ENCODE measurements around the gene BTC. TPM values are rescaled to one million over a fixed set of nuclear protein-coding genes. Genes with fewer than 3 reads are reported as not detected.

Gene BTC
- total RNA-seq (2021) = 0.07 TPM in 1 of 2 replicates, not detected in the other
- long read RNA-seq, partial matches to known transcripts = 0 of 1 reads
- long read RNA-seq, other reads (novel, unspliced or antisense) = 0 of 1 reads

GRCh38 chr4:74794382-74795010 is at the start of gene BTC:
TSS of gene BTC (minus strand) at chr4:74794523. CDS start at chr4:74794325, 198 bp downstream.
- Histone ChIP-seq H2BK20ac (ENCODE audit: low read depth, low read length, poor library complexity, severe bottlenecking) (no peak within 1 kb of the TSS), H4K5ac (ENCODE audit: insufficient read length, low read depth, low read length) (no peak within 1 kb of the TSS), H4K20me1 (ENCODE audit: control insufficient read depth, insufficient read depth, insufficient read length) (no peaks in the 10 kb centered on the region), H3K23ac (ENCODE audit: insufficient read length, low read depth, low read length) (no peak within 1 kb of the TSS), H4K8ac (replicated peaks; ENCODE audit: insufficient read length, low read depth, low read length) (no peak within 1 kb of the TSS), H3K14ac (ENCODE audit: insufficient read depth, low read length) (peak within 1 kb of the TSS; percentile 63; the same call in 1 of the 2 replicates), H3K79me1 (ENCODE audit: insufficient read depth, low read depth, low read length, poor library complexity, severe bottlenecking) (no peaks in the 10 kb centered on the region), H3K27ac (ENCODE audit: insufficient read length, low read depth, low read length) (no peak within 1 kb of the TSS), H3K4me1 (ENCODE audit: insufficient read depth, low read length) (peaks cover 6% of the 10 kb centered on the region; the same call in 1 of the 2 replicates), H3K56ac (ENCODE audit: insufficient read length, low read depth, low read length) (no peak within 1 kb of the TSS), H3K9ac (ENCODE audit: extremely low read depth, insufficient read length, low read length) (no peak within 1 kb of the TSS), H3K4me2 (ENCODE audit: insufficient read depth, insufficient read length, low read length) (peak within 1 kb of the TSS; percentile 61), H2BK5ac (ENCODE audit: insufficient read length, low read length) (no peak within 1 kb of the TSS), H3K23me2 (ENCODE audit: insufficient read length, low read depth, low read length, poor library complexity, severe bottlenecking) (peaks cover 9% of the 10 kb centered on the region), H4K91ac (ENCODE audit: insufficient read length, low read depth, low read length) (no peak within 1 kb of the TSS), H2BK12ac (ENCODE audit: insufficient read length, low read depth, low read length) (no peak within 1 kb of the TSS), H3K18ac (ENCODE audit: insufficient read length, low read depth, low read length) (no peak within 1 kb of the TSS), H2BK120ac (ENCODE audit: low read depth, low read length, poor library complexity, severe bottlenecking) (no peak within 1 kb of the TSS), H3K4ac (ENCODE audit: low read depth, low read length) (no peak within 1 kb of the TSS), H3K27me3 (ENCODE audit: insufficient read depth, low read length) (no peaks in the 10 kb centered on the region; the same call in 1 of the 2 replicates), H2AK5ac (ENCODE audit: insufficient read length, low read length) (no peak within 1 kb of the TSS), H3K79me2 (ENCODE audit: insufficient read depth, low read length) (no peaks in the 10 kb centered on the region), H3K9me3 (ENCODE audit: control insufficient read depth, low read depth, low read length) (no peaks in the 10 kb centered on the region), H2BK15ac (ENCODE audit: low read depth, low read length) (no peak within 1 kb of the TSS), H3T11ph (ENCODE audit: low read length) (no peak within 1 kb of the TSS), H2AFZ (ENCODE audit: low read length) (peak within 1 kb of the TSS; percentile 60)
- peak within 1 kb of the TSS; percentile 75 to 78 for H3K4me3 Mint-ChIP-seq
- peaks cover 45% of the 10 kb centered on the region for H3K27me3 Mint-ChIP-seq (ENCODE audit: low read depth)
- no CpG with 5 or more reads among the region's 24 CpGs for whole genome bisulfite sequencing (ENCODE audit: extremely low coverage, insufficient read length, low lambda C conversion rate)
- no peaks in the 10 kb centered on the region for H3K36me3 Mint-ChIP-seq (ENCODE audit: insufficient read depth in 1 of 3, low read depth in 3 of 3)
- no peak within 1 kb of the TSS for H3K27ac Mint-ChIP-seq
- peaks cover 13 to 17% of the 10 kb centered on the region in 2 experiments for H3K4me1 Mint-ChIP-seq
- TF ChIP-seq CTCF (conservative IDR thresholded peaks at IDR 0.05) = peak; percentile 48
- no peaks in the 10 kb centered on the region for H3K9me3 Mint-ChIP-seq
- DNase-seq = peak; percentile 58
